Tibial nerve (tissue), 4 donors: ENCODE results near the gene PREX1.

ENCODE experiments used
- EP300 ChIP-seq, 2 donors: sonication (generic); formaldehyde crosslinking; IDR thresholded peaks; one replicate each; pipeline ENCODE4 v1.6.1; 2017; ENCODE audit warnings: antibody characterized with exemption in 2 of 2, mild to moderate bottlenecking in 1 of 2
- POLR2A ChIP-seq, 2 donors: fragments of 450-650 bp; IDR thresholded peaks; one replicate each; pipeline ENCODE4 v1.6.1; 2017; ENCODE audit warnings: antibody characterized with exemption in 2 of 2, mild to moderate bottlenecking in 2 of 2, moderate library complexity in 2 of 2
- TF ChIP-seq, protein P1 (sequence below), 5 experiments: fragments of 200-600 bp in 3 of 5; fragments of 450-650 bp in 2 of 5; sonication (generic) in 3 of 5; IDR thresholded peaks; one replicate each; pipeline ENCODE4 v1.5.1; 2016 to 2019; ENCODE audit warnings: antibody characterized with exemption in 5 of 5, mild to moderate bottlenecking in 3 of 5, moderate library complexity in 2 of 5

DNA sequence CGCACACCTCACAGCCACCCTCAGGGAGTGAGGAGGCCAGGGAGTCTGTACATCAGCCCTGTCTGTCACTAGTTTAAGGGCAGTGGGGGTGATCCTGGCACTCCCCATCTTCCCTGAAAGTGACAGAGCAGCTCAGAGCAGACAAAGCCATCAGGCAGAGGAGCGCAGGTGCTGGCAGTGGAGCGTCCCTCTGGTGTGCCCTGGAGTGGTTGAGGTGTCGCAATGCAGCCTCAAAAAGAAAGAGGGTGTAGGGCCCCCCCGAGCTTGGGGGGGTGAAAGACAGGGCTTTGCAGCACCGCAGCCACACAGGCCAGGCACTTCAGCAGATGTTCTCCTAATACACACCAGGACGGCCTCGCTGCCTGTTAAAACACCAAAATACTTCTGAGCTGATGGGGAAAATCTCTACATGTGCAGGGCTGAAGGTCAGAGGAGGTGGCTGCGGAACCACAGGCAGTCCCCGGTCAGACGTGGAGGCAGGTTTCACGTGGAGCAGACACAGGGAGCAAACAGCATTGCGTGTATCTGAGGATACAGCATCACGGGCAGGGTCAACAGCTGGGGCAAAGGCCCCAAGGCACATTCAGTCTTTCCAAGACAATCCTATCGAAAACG, 69.5 kb downstream of the PREX1 start:
- TF ChIP-seq, protein P1, sequence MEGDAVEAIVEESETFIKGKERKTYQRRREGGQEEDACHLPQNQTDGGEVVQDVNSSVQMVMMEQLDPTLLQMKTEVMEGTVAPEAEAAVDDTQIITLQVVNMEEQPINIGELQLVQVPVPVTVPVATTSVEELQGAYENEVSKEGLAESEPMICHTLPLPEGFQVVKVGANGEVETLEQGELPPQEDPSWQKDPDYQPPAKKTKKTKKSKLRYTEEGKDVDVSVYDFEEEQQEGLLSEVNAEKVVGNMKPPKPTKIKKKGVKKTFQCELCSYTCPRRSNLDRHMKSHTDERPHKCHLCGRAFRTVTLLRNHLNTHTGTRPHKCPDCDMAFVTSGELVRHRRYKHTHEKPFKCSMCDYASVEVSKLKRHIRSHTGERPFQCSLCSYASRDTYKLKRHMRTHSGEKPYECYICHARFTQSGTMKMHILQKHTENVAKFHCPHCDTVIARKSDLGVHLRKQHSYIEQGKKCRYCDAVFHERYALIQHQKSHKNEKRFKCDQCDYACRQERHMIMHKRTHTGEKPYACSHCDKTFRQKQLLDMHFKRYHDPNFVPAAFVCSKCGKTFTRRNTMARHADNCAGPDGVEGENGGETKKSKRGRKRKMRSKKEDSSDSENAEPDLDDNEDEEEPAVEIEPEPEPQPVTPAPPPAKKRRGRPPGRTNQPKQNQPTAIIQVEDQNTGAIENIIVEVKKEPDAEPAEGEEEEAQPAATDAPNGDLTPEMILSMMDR (IDR thresholded peaks at IDR 0.05), result no peak
- no peak for TF ChIP-seq POLR2A (IDR thresholded peaks at IDR 0.05)
- TF ChIP-seq EP300 (IDR thresholded peaks at IDR 0.05), result no peak
